G401 (cell line): ENCODE measurements around the gene PRXL2A. TPM values are rescaled to one million over a fixed set of nuclear protein-coding genes. Genes with fewer than 3 reads are reported as not detected.

Source experiments
- DNase-seq: peaks from one replicate; pipeline ENCODE4 v3.0.0-alpha.2; 2015; ENCODE audit warnings: low spot score
- in situ Hi-C: cut with HindIII; loops from 2 replicates; pipeline ENCODE4 v1.10.0; 2016; ENCODE audit warnings: low sequenced_read_pairs, mixed read lengths
- total RNA-seq: library from RNA; depleted of rRNA; stranded (reverse); fragments of >200 nt; shearing (Covaris generic); gene quantifications from 2 replicates; pipeline ENCODE4 v1.2.3, GENCODE V29; 2014; rRNA removed

PRXL2A gene
- total RNA-seq, 1 experiment from 2014 or later, result 65.0 TPM

- no peak for DNase-seq
- in situ Hi-C loops, result no loop called here
These were observed 77.8 kb downstream of the PRXL2A start for GRCh38 chr10:80485946-80486764.

Other genes with a start within 250 kb of the PRXL2A start
- gene ANXA11, start 203.0 kb upstream of the PRXL2A start, total RNA-seq, result 99.7 and 111 TPM in 2 replicates
- gene MAT1A, start 118.9 kb upstream of the PRXL2A start, total RNA-seq, result 2.1 and 3.9 TPM in 2 replicates
- gene DYDC1, start 51.8 kb upstream of the PRXL2A start, total RNA-seq, result not detected in 2 replicates
- not detected in 2 replicates for gene DYDC2, start 51.8 kb upstream of the PRXL2A start, total RNA-seq
- gene TSPAN14, start 45.8 kb downstream of the PRXL2A start, total RNA-seq, result 8.5 and 24.5 TPM in 2 replicates
- gene SH2D4B, start 129.4 kb downstream of the PRXL2A start, total RNA-seq, result not detected in 2 replicates